GM12878 (cell line): ENCODE results near the gene WIPF2. TPM values are rescaled to one million over a fixed set of nuclear protein-coding genes. Genes with fewer than 3 reads are reported as not detected.

Experiments
- CBX3 ChIP-seq: fragments of 200-600 bp; sonication (generic); IDR thresholded peaks from 2 replicates; pipeline ENCODE4 v1.6.1; 2016; ENCODE audit warnings: low read depth, borderline replicate concordance
- CEBPB ChIP-seq, 2 experiments: fragments of 150-350 bp in 1 of 2; IDR thresholded peaks; 2 replicates each; pipeline ENCODE4 v1.6.1; 2012 to 2014; ENCODE audit warnings: low read depth in 2 of 2, low read length in 2 of 2, borderline replicate concordance in 1 of 2, inconsistent platforms in 1 of 2
- CEBPZ ChIP-seq: fragments of 150-350 bp; IDR thresholded peaks from 2 replicates; pipeline ENCODE4 v1.6.1; 2016; ENCODE audit warnings: low read depth, low read length
- ESRRA ChIP-seq: IDR thresholded peaks from 2 replicates; pipeline ENCODE4 v1.6.1; 2012; ENCODE audit warnings: mild to moderate bottlenecking, low read length, improper control_type of control experiment
- EZH2 ChIP-seq: IDR thresholded peaks from 2 replicates; pipeline ENCODE4 v1.6.1; 2012; ENCODE audit warnings: low read depth, mild to moderate bottlenecking, control low read depth, inconsistent platforms, low read length, borderline replicate concordance; ENCODE audit not compliant: control insufficient read depth
- FOXM1 ChIP-seq: IDR thresholded peaks from 2 replicates; pipeline ENCODE4 v1.6.1; 2012; ENCODE audit warnings: low read depth, mild to moderate bottlenecking, inconsistent platforms, low read length, moderate library complexity
- GABPA ChIP-seq: IDR thresholded peaks from 2 replicates; pipeline ENCODE4 v1.6.1; 2014; ENCODE audit warnings: antibody characterized with exemption, low read depth, mild to moderate bottlenecking, inconsistent platforms
- LARP7 ChIP-seq: fragments of 450-650 bp; IDR thresholded peaks from 2 replicates; pipeline ENCODE4 v1.6.1; 2017; ENCODE audit warnings: mild to moderate bottlenecking
- MTA2 ChIP-seq: fragments of 450-650 bp; IDR thresholded peaks from 2 replicates; pipeline ENCODE4 v1.6.1; 2016; ENCODE audit warnings: low read depth, mild to moderate bottlenecking, moderate library complexity
- MYB ChIP-seq: fragments of 150-350 bp; IDR thresholded peaks from 2 replicates; pipeline ENCODE4 v1.6.1; 2014; ENCODE audit warnings: mild to moderate bottlenecking, low read depth, low read length, borderline replicate concordance
- NBN ChIP-seq: fragments of 450-650 bp; IDR thresholded peaks from 2 replicates; pipeline ENCODE4 v1.6.1; 2016
- NFIC ChIP-seq: IDR thresholded peaks from 2 replicates; pipeline ENCODE4 v1.6.1; 2012; ENCODE audit warnings: low read depth, mild to moderate bottlenecking, inconsistent platforms, low read length, moderate library complexity
- NRF1 ChIP-seq: conservative IDR thresholded peaks from 2 replicates; pipeline ENCODE4 v1.6.1; 2011; ENCODE audit warnings: mild to moderate bottlenecking, low read depth, low read length, improper control_type of control experiment
- POLR2AphosphoS5 ChIP-seq: IDR thresholded peaks from 2 replicates; pipeline ENCODE4 v1.6.1; 2011; ENCODE audit warnings: mild to moderate bottlenecking, low read length, inconsistent platforms
- RBBP5 ChIP-seq: fragments of 200-600 bp; sonication (generic); conservative IDR thresholded peaks from 2 replicates; pipeline ENCODE4 v1.6.1; 2016
- STAT3 ChIP-seq: IDR thresholded peaks from 2 replicates; pipeline ENCODE4 v1.6.1; 2011; ENCODE audit warnings: low read depth, low read length, improper control_type of control experiment
- polyA plus RNA-seq, 11 experiments: library from polyadenylated mRNA; depleted of rRNA in 4 of 11; unstranded in 6 of 11; stranded (reverse) in 5 of 11; fragments of >200 nt; fragmentation: Nextera tagmentation in 4 of 11; fragmentation: Illumina TruSeq in 1 of 11; extraction: Ambion mirVana in 4 of 11; extraction: Trizol in 1 of 11; gene quantifications; 1 replicate in 1 of 11; 2 replicates in 10 of 11; pipeline versions ENCODE4 v1.2.1 to v1.2.3, GENCODE V29; 2011 to 2016; ENCODE audit warnings: inconsistent platforms in 2 of 11, missing spikeins in 2 of 11, low read depth in 1 of 11
- total RNA-seq, 4 experiments: library from RNA; depleted of rRNA in 3 of 4; stranded (reverse); fragments of >200 nt in 3 of 4; fragmentation: Illumina TruSeq in 1 of 4; extraction: Trizol in 1 of 4; gene quantifications; 2 replicates each; pipeline versions ENCODE4 v1.2.1 to v1.2.3, GENCODE V29; 2013 to 2021
- TF ChIP-seq, protein P1 (sequence below): IDR thresholded peaks from 2 replicates; pipeline ENCODE4 v1.6.1; 2012; ENCODE audit warnings: mild to moderate bottlenecking, low read depth, low read length
- TF ChIP-seq, protein P2 (sequence below): IDR thresholded peaks from 2 replicates; pipeline ENCODE4 v1.6.1; 2012; ENCODE audit warnings: low read length, inconsistent platforms
- TF ChIP-seq, protein P3 (sequence below): fragments of 450-650 bp; conservative IDR thresholded peaks from 2 replicates; pipeline ENCODE4 v1.6.1; 2017; ENCODE audit warnings: mild to moderate bottlenecking, moderate library complexity

The WIPF2 gene
- total and polyA plus RNA-seq, 10 of the 15 experiments (the other 5 are each of a cell fraction or from before 2014, with no cell fraction given), result 4.2 to 20.8 (median 7.1) TPM

- TF ChIP-seq POLR2AphosphoS5 (peak; percentile 71; the same call in 1 of the 2 replicates), GABPA (no peak), CEBPB (IDR thresholded peaks at IDR 0.05; ENCODE audit: borderline replicate concordance in 1 of 2, low read depth in 2 of 2, low read length in 2 of 2) (no peak), MYB (no peak), CBX3 (no peak), EZH2 (no peak), STAT3 (no peak), CEBPZ (no peak), NBN (peak; percentile 44; the same call in 1 of the 2 replicates), NRF1 (no peak), NFIC (no peak), RBBP5 (no peak), LARP7 (no peak), FOXM1 (no peak), ESRRA (no peak), MTA2 (peak; percentile 50; the same call in 1 of the 2 replicates)
- TF ChIP-seq, protein P1, sequence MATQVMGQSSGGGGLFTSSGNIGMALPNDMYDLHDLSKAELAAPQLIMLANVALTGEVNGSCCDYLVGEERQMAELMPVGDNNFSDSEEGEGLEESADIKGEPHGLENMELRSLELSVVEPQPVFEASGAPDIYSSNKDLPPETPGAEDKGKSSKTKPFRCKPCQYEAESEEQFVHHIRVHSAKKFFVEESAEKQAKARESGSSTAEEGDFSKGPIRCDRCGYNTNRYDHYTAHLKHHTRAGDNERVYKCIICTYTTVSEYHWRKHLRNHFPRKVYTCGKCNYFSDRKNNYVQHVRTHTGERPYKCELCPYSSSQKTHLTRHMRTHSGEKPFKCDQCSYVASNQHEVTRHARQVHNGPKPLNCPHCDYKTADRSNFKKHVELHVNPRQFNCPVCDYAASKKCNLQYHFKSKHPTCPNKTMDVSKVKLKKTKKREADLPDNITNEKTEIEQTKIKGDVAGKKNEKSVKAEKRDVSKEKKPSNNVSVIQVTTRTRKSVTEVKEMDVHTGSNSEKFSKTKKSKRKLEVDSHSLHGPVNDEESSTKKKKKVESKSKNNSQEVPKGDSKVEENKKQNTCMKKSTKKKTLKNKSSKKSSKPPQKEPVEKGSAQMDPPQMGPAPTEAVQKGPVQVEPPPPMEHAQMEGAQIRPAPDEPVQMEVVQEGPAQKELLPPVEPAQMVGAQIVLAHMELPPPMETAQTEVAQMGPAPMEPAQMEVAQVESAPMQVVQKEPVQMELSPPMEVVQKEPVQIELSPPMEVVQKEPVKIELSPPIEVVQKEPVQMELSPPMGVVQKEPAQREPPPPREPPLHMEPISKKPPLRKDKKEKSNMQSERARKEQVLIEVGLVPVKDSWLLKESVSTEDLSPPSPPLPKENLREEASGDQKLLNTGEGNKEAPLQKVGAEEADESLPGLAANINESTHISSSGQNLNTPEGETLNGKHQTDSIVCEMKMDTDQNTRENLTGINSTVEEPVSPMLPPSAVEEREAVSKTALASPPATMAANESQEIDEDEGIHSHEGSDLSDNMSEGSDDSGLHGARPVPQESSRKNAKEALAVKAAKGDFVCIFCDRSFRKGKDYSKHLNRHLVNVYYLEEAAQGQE, result no peak
- TF ChIP-seq, protein P2, sequence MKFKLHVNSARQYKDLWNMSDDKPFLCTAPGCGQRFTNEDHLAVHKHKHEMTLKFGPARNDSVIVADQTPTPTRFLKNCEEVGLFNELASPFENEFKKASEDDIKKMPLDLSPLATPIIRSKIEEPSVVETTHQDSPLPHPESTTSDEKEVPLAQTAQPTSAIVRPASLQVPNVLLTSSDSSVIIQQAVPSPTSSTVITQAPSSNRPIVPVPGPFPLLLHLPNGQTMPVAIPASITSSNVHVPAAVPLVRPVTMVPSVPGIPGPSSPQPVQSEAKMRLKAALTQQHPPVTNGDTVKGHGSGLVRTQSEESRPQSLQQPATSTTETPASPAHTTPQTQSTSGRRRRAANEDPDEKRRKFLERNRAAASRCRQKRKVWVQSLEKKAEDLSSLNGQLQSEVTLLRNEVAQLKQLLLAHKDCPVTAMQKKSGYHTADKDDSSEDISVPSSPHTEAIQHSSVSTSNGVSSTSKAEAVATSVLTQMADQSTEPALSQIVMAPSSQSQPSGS, result no peak
- TF ChIP-seq, protein P3, sequence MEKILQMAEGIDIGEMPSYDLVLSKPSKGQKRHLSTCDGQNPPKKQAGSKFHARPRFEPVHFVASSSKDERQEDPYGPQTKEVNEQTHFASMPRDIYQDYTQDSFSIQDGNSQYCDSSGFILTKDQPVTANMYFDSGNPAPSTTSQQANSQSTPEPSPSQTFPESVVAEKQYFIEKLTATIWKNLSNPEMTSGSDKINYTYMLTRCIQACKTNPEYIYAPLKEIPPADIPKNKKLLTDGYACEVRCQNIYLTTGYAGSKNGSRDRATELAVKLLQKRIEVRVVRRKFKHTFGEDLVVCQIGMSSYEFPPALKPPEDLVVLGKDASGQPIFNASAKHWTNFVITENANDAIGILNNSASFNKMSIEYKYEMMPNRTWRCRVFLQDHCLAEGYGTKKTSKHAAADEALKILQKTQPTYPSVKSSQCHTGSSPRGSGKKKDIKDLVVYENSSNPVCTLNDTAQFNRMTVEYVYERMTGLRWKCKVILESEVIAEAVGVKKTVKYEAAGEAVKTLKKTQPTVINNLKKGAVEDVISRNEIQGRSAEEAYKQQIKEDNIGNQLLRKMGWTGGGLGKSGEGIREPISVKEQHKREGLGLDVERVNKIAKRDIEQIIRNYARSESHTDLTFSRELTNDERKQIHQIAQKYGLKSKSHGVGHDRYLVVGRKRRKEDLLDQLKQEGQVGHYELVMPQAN, result no peak
These were observed 104.6 kb downstream of the WIPF2 start (continued) for GRCh38 chr17:40323391-40324381.
